Progenitor cell of endocrine pancreas (in vitro differentiated cells): ENCODE results near the gene TBXAS1. TPM values are rescaled to one million over a fixed set of nuclear protein-coding genes. Genes with fewer than 3 reads are reported as not detected.

ENCODE experiments used
- DNase-seq: peaks from one replicate; pipeline ENCODE4 v3.0.0; 2021; ENCODE audit warnings: low spot score; ENCODE audit not compliant: unreplicated experiment
- H3K27ac Mint-ChIP-seq: 2 replicates; pipeline ENCODE4 v1.8.0; 2021; ENCODE audit warnings: mild to moderate bottlenecking, moderate library complexity, mixed read lengths
- H3K27me3 Mint-ChIP-seq: 2 replicates; pipeline ENCODE4 v1.8.0; 2021; ENCODE audit warnings: mixed read lengths
- H3K36me3 Mint-ChIP-seq: 2 replicates; pipeline ENCODE4 v1.8.0; 2022; ENCODE audit warnings: mixed read lengths; ENCODE audit not compliant: insufficient read depth
- H3K4me1 Mint-ChIP-seq: 2 replicates; pipeline ENCODE4 v1.8.0; 2021; ENCODE audit warnings: low read depth, mixed read lengths
- H3K4me3 Mint-ChIP-seq: 2 replicates; pipeline ENCODE4 v1.8.0; 2021; ENCODE audit warnings: low read depth, mild to moderate bottlenecking, moderate library complexity, mixed read lengths
- H3K9me3 Mint-ChIP-seq: 2 replicates; pipeline ENCODE4 v1.8.0; 2021; ENCODE audit warnings: low read depth, mixed read lengths
- total RNA-seq: library from RNA; stranded (reverse); gene quantifications from 2 replicates; pipeline ENCODE4 v1.2.1, GENCODE V29; 2021
- TF ChIP-seq, protein P1 (sequence below): fragments of 200-600 bp; sonication (generic); IDR thresholded peaks from one replicate; pipeline ENCODE4 v1.5.0; 2021; ENCODE audit warnings: antibody characterized with exemption, mild to moderate bottlenecking; ENCODE audit not compliant: unreplicated experiment

TBXAS1 gene
- total RNA-seq, 1 donor from 2014 or later = 10.4 TPM

DNA sequence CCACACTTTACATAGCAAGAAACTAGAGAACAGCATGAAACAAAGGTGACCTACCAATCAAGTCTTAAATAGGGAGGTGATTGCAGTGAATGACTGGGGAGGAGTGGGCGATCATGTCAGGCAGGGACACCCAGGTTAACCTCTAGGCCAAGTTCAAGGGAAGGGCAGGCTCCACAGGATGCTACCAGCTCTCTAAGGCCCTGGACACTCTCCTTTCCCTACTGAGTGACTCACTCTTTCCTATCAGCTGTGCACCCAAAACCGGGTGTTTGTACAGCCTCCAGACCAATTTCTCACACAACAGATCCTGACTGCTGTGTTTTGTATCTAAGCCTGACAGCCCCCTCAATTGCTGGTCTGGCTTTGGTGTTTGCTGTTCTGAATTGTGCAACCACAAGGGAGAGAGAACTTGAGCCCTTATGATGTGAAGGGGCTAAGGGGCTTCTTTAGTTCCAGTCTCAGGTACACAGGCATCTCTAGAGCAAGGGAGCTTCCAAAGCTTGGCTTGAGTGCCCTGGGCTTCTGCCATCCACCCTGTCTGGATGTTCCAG is 107.8 kb downstream of the TBXAS1 start:
- H3K4me1 Mint-ChIP-seq = peaks cover 5% of the 10 kb centered on the region
- H3K9me3 Mint-ChIP-seq = no peaks in the 10 kb centered on the region
- TF ChIP-seq, protein P1, sequence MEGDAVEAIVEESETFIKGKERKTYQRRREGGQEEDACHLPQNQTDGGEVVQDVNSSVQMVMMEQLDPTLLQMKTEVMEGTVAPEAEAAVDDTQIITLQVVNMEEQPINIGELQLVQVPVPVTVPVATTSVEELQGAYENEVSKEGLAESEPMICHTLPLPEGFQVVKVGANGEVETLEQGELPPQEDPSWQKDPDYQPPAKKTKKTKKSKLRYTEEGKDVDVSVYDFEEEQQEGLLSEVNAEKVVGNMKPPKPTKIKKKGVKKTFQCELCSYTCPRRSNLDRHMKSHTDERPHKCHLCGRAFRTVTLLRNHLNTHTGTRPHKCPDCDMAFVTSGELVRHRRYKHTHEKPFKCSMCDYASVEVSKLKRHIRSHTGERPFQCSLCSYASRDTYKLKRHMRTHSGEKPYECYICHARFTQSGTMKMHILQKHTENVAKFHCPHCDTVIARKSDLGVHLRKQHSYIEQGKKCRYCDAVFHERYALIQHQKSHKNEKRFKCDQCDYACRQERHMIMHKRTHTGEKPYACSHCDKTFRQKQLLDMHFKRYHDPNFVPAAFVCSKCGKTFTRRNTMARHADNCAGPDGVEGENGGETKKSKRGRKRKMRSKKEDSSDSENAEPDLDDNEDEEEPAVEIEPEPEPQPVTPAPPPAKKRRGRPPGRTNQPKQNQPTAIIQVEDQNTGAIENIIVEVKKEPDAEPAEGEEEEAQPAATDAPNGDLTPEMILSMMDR = no peak
- no peak overlapping the region for H3K27ac Mint-ChIP-seq
- H3K36me3 Mint-ChIP-seq = no peaks in the 10 kb centered on the region
- no peak overlapping the region for H3K4me3 Mint-ChIP-seq
- DNase-seq = no peak
- peaks cover 11% of the 10 kb centered on the region for H3K27me3 Mint-ChIP-seq

DNA sequence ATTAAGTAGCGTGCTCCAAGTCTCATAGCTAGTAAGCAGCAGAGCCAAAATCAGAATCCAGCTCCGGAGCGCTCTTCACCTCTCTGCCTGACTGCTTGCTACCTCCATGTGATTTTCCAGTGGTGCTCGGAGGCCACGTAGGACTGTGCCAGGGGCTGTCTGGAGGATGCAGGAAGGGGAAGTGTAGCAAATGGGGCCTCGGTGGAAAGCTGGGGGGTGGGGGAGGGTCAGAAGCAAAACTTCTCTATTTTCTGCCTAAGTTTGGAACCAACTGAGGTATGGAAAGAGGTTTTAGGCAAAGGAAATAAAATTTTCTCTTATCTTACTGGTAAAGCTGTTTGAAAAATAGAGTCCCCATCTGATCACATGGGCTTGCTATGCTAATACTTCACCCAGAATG is 108.7 kb downstream of the TBXAS1 start:
- H3K4me1 Mint-ChIP-seq = peaks cover 5% of the 10 kb centered on the region
- no peak overlapping the region for H3K27ac Mint-ChIP-seq
- TF ChIP-seq, protein P1 = no peak

DNA sequence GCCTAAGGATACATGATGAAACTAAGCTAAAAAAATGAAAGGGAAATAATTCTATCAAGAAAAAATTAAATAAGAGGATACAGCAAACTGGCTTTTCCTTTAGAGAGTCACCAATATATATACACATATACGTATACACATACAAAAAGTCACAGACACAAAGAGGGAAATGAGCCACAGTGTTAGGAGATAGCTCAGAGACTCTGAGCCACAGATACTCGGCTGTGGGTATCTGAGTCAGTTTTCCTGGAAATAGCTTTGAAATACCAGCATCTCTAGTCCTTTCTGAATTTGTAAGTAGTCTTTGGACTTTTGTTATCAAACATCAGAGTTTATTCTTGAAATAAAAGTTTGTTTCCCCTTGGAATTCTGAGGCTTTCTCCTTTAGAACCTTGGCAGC is 111.8 kb downstream of the TBXAS1 start:
- Mint-ChIP-seq H3K27me3 (peaks cover 17% of the 10 kb centered on the region), H3K4me1 (peaks cover 5% of the 10 kb centered on the region), H3K36me3 (peaks cover 1% of the 10 kb centered on the region), H3K9me3 (peaks cover 4% of the 10 kb centered on the region), H3K4me3 (no peak overlapping the region), H3K27ac (no peak overlapping the region)
- TF ChIP-seq, protein P1 = no peak
- no peak for DNase-seq

More for the DNA sequence above, 108.7 kb downstream of the TBXAS1 start:
- peaks cover 11% of the 10 kb centered on the region for H3K27me3 Mint-ChIP-seq
- H3K9me3 Mint-ChIP-seq = no peaks in the 10 kb centered on the region
- no peaks in the 10 kb centered on the region for H3K36me3 Mint-ChIP-seq
- no peak overlapping the region for H3K4me3 Mint-ChIP-seq
- DNase-seq = no peak

DNA sequence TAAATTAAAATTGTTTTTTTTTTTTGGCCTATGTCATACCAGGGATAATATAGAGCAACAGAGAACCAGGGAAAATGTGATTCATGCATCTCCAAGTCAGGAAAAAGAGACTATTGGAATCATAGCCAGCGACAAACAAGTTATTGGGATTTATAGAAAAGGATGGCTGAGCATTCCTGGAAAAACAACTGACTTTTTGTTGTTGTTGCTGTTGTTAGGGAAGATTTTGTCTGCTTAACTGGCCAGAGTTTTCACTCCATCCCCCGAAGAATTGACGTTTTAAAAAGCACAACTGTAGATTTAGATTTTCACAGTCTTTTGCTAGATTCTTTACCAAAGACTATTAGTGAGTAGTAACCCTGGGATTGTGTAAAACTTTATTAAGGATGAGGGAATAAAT is 112.4 kb downstream of the TBXAS1 start:
- Mint-ChIP-seq H3K4me3 (no peak overlapping the region), H3K9me3 (peaks cover 7% of the 10 kb centered on the region), H3K27ac (no peak overlapping the region), H3K4me1 (peaks cover 5% of the 10 kb centered on the region), H3K27me3 (peaks cover 17% of the 10 kb centered on the region), H3K36me3 (peaks cover 4% of the 10 kb centered on the region)
- no peak for DNase-seq
- TF ChIP-seq, protein P1 = no peak

DNA sequence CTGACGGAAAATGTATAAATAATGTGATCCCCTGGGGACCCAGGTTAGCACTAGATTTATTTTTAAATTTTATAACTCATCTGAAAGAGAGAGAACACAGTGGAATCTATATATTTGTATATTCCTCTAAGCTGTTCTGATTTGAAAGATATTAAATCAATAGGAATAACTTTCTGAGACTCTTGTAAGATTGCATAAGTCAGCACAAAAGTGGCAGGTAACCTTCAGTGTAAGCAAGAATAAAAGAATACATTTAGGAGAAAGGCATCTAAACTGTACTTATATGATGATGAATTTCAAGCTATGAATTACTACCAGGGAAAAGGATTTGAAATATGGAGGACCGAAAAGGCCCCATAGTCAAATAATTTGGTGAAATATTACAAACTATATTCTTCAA is 112.8 kb downstream of the TBXAS1 start:
- Mint-ChIP-seq H3K4me1 (peaks cover under 1% of the 10 kb centered on the region), H3K4me3 (no peak overlapping the region), H3K36me3 (peaks cover 5% of the 10 kb centered on the region), H3K27me3 (peaks cover 17% of the 10 kb centered on the region), H3K9me3 (peaks cover 10% of the 10 kb centered on the region), H3K27ac (no peak overlapping the region)
- DNase-seq = no peak
- TF ChIP-seq, protein P1 = no peak
